Testis (tissue), 3 donors: ENCODE results near the gene ARHGAP33. TPM values are rescaled to one million over a fixed set of nuclear protein-coding genes. Genes with fewer than 3 reads are reported as not detected.

Experiments
- DNase-seq: peaks from one replicate; pipeline ENCODE4 v3.0.0-alpha.2; 2019
- H3K27ac ChIP-seq, 2 donors: fragments of 200-600 bp; sonication (generic); one replicate each; pipeline ENCODE4 v1.5.1; 2019
- H3K27me3 ChIP-seq: fragments of 200-600 bp; sonication (generic); one replicate; pipeline ENCODE4 v1.5.1; 2019
- H3K36me3 ChIP-seq: fragments of 200-600 bp; sonication (generic); one replicate; pipeline ENCODE4 v1.5.1; 2017; ENCODE audit warnings: low read depth; ENCODE audit errors: missing control alignments
- H3K4me1 ChIP-seq: fragments of 200-600 bp; sonication (generic); one replicate; pipeline ENCODE4 v1.5.1; 2019
- H3K4me3 ChIP-seq, 2 donors: fragments of 200-600 bp; sonication (generic); one replicate each; pipeline ENCODE4 v1.5.1; 2017 to 2019
- H3K9me3 ChIP-seq: fragments of 200-600 bp; sonication (generic); one replicate; pipeline ENCODE4 v1.5.1; 2017
- POLR2A ChIP-seq: fragments of 450-650 bp; IDR thresholded peaks from one replicate; pipeline ENCODE4 v1.6.1; 2017; ENCODE audit warnings: antibody characterized with exemption, mild to moderate bottlenecking, moderate library complexity
- WGBS, 2 donors: methylation state at CpG; one replicate each; pipeline ENCODE4 v1.1.5; 2018; 5-methylcytosine and 5-hydroxymethylcytosine counted together
- intact Hi-C: fragments of 100-400 bp; cut with DNase I; formaldehyde crosslinking; loops from one replicate; pipeline ENCODE4 v1.15.1; 2023; ENCODE audit warnings: low total_unique reads
- polyA plus RNA-seq: library from polyadenylated mRNA; stranded (reverse); fragments of 350-450 nt; fragmentation: Illumina TruSeq; extraction: RNeasy Lipid Tissue Mini Kit (QIAGEN cat#74804); gene quantifications from one replicate; pipeline ENCODE4 v1.2.3, GENCODE V29; 2014; ENCODE audit warnings: low read depth, low replicate concordance; ENCODE audit not compliant: insufficient read depth
- total RNA-seq, 2 donors: library from RNA; depleted of rRNA; stranded (reverse); fragments of >200 nt; gene quantifications; one replicate each; pipeline ENCODE4 v1.2.3, GENCODE V29; 2016
- TF ChIP-seq, protein P1 (sequence below), 3 experiments: fragments of 450-650 bp in 2 of 3; fragments of 200-600 bp in 1 of 3; sonication (generic) in 1 of 3; IDR thresholded peaks; one replicate each; pipeline ENCODE4 v1.5.1; 2016 to 2019; ENCODE audit warnings: antibody characterized with exemption in 3 of 3, mild to moderate bottlenecking in 2 of 3, moderate library complexity in 1 of 3

ARHGAP33 gene
- total and polyA plus RNA-seq, 3 donors from 2014 or later: 46.6 to 133 (median 56.2) TPM

DNA sequence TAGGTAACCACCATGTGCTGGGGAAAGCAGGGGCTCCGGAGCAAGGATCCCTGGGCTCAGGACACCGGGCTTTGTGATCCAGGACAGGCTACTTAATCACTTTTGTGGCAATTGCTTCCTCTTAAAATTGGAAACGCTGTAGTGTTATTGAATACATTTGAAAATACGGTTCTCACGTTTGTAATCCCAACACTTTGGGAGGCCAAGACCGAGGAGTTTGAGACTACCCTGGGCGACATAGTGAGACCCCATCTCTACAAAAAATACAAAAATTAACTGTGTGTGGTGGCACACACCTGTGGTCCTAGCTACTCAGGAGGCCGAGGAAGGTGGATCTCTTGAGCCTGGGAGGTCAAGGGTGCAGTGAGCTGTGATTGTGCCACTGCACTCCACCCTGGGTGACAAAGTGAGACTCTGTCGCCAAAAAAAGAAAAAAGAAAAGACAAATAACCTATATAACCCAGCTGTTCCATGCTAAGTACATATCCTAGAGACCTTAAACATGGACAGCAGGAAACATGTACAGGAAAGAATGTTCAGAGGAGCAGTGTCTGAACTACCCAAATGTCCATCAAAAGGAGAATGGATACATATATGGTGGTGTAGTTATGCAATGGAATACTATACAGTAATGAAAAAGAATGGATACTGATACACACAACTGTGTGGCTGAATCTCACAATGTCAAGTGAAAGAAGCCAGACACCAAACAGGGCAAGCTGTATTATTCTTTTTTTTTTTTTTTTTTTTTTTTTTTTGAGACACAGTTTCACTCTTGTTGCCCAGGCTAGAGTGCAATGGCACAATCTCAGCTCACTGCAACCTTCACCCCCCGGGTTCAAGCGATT is 37.9 kb downstream of the ARHGAP33 start:
- intact Hi-C loops: no loop called here
- no peak for TF ChIP-seq POLR2A
- TF ChIP-seq, protein P1, sequence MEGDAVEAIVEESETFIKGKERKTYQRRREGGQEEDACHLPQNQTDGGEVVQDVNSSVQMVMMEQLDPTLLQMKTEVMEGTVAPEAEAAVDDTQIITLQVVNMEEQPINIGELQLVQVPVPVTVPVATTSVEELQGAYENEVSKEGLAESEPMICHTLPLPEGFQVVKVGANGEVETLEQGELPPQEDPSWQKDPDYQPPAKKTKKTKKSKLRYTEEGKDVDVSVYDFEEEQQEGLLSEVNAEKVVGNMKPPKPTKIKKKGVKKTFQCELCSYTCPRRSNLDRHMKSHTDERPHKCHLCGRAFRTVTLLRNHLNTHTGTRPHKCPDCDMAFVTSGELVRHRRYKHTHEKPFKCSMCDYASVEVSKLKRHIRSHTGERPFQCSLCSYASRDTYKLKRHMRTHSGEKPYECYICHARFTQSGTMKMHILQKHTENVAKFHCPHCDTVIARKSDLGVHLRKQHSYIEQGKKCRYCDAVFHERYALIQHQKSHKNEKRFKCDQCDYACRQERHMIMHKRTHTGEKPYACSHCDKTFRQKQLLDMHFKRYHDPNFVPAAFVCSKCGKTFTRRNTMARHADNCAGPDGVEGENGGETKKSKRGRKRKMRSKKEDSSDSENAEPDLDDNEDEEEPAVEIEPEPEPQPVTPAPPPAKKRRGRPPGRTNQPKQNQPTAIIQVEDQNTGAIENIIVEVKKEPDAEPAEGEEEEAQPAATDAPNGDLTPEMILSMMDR (IDR thresholded peaks at IDR 0.05): no peak

DNA sequence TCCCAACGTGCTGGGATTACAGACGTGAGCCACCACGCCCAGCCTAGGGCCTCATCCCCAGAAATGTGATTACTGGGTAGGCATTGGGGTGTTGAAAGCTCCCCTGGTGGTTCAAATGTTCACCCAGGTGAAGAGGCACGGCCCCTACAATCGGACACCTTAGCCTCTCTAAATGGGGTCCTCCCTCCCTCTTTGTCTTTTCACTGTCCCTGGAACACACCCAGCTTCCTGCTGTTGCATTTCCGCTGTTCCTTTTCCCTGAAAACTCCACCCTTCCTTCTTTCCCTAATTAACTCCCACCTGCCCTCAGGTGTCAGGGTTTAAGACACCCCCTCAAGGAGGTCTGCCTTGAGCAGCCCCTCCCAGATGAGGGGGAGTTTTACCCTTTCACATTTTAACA is 40.9 kb downstream of the ARHGAP33 start:
- H3K4me3 ChIP-seq: no peak overlapping the region
- no peak for TF ChIP-seq POLR2A
- TF ChIP-seq, protein P1 (IDR thresholded peaks at IDR 0.05): no peak
- no peaks in the 10 kb centered on the region for H3K27me3 ChIP-seq
- H3K36me3 ChIP-seq: no peaks in the 10 kb centered on the region
- no peak for DNase-seq
- no peak overlapping the region for H3K27ac ChIP-seq
- H3K4me1 ChIP-seq: no peaks in the 10 kb centered on the region
- WGBS, 2 donors: 52 to 61% methylated on average over 6 of the region's 6 CpGs
- H3K9me3 ChIP-seq: no peaks in the 10 kb centered on the region
- intact Hi-C loops: no loop called here

More for the DNA sequence above, 37.9 kb downstream of the ARHGAP33 start:
- no peaks in the 10 kb centered on the region for H3K36me3 ChIP-seq
- H3K4me1 ChIP-seq: no peaks in the 10 kb centered on the region
- H3K9me3 ChIP-seq: no peaks in the 10 kb centered on the region
- no peak overlapping the region for H3K4me3 ChIP-seq
- no peaks in the 10 kb centered on the region for H3K27me3 ChIP-seq
- WGBS, 2 donors: 83 to 90% methylated on average over 11 of the region's 11 CpGs
- no peak for DNase-seq
- H3K27ac ChIP-seq: no peak overlapping the region

DNA sequence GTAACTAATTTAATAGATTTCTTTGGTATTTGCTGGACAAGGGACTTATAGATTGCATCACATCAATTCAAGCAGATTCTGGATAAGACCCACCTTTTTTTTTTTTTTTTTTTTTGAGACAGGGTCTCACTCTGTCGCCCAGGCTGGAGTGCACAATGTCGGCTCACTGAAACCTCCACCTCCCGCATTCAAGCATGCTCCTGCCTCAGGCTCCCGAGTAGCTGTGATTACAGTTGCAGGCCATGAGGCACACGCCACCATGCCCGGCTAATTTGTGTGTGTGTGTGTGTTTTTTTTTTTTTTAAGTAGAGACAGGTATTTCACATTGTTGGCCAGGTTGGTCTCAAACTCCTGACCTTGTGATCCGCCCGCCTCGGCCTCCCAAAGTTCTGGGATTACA is 41.5 kb downstream of the ARHGAP33 start:
- no peaks in the 10 kb centered on the region for H3K27me3 ChIP-seq
- TF ChIP-seq, protein P1 (IDR thresholded peaks at IDR 0.05): no peak
- no peak for TF ChIP-seq POLR2A
- DNase-seq: no peak
- intact Hi-C loops: no loop called here
- H3K36me3 ChIP-seq: no peaks in the 10 kb centered on the region
- WGBS, 2 donors: 81 to 85% methylated on average over 8 to 9 of the region's 9 CpGs
- no peak overlapping the region for H3K27ac ChIP-seq
- H3K4me1 ChIP-seq: no peaks in the 10 kb centered on the region
- H3K9me3 ChIP-seq: no peaks in the 10 kb centered on the region
- H3K4me3 ChIP-seq: no peak overlapping the region

DNA sequence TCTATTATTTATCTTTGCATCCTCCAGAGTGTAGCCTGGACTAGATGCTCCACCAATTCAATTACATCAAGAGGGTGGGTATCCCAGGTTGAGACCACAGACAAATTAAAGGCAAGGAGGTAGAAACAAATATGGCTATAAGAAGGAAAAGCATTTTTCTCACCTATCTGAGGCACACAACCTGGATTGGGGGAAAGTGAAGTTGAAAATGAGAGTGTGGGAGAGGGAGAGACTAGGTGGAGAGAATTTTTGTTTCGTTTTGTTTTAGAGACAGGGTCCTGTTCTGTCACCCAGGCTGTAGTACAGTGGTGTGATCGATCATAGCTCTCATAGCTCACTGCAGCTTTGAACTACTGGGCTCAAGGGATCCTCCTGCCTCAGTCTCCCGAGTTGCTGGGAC is 43.1 kb downstream of the ARHGAP33 start:
- H3K27ac ChIP-seq: no peak overlapping the region
- WGBS, 2 donors: 62 to 87% methylated on average over 3 of the region's 3 CpGs
- no peak for DNase-seq
- no peak for TF ChIP-seq POLR2A
- intact Hi-C loops: no loop called here
- H3K9me3 ChIP-seq: no peaks in the 10 kb centered on the region
- no peaks in the 10 kb centered on the region for H3K36me3 ChIP-seq
- H3K4me1 ChIP-seq: no peaks in the 10 kb centered on the region
- H3K4me3 ChIP-seq: no peak overlapping the region
- no peaks in the 10 kb centered on the region for H3K27me3 ChIP-seq

DNA sequence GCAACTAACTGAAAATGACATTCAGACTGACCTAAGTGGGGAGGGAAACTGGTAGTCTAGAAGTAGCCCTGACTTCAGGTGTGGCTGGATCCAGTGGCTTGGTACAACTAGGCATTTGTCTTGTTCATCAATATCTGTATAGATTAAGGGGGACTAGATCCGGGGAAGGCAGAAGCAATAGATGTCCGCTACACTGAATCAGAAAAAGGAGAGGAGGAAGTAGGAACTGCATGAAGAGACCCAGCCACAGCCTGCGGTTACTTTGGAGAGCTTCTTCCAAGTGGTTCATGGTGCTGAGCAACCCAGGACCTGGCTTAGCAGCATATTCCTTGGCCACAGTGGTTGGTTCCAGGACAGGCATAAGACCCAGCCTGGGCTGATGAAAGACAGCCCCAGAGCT is 47.2 kb downstream of the ARHGAP33 start:
- TF ChIP-seq, protein P1 (IDR thresholded peaks at IDR 0.05): no peak
- no peak for TF ChIP-seq POLR2A
- Histone ChIP-seq H3K4me1 (no peaks in the 10 kb centered on the region), H3K27me3 (no peaks in the 10 kb centered on the region), H3K36me3 (no peaks in the 10 kb centered on the region), H3K9me3 (no peaks in the 10 kb centered on the region), H3K4me3 (no peak overlapping the region), H3K27ac (no peak overlapping the region)
- DNase-seq: no peak
- WGBS, 2 donors: 65 to 74% methylated on average over 3 of the region's 3 CpGs
- intact Hi-C loops: no loop called here
